Neural crest cell (in vitro differentiated cells): Measurements from ENCODE around the gene VAMP7. TPM values are rescaled to one million over a fixed set of nuclear protein-coding genes. Genes with fewer than 3 reads are reported as not detected.
"Not testable (repeated sequence)": the region's sequence is repeated elsewhere in the genome, so short reads cannot be mapped to it uniquely, and the experiment has no call there.

Experiments used
- DNase-seq: peaks from one replicate; pipeline ENCODE4 v3.0.0; 2021; ENCODE audit warnings: low read depth, mixed read lengths, low spot score
- H3K27ac Mint-ChIP-seq: one replicate; pipeline ENCODE4 v1.8.0; 2021; ENCODE audit warnings: mild to moderate bottlenecking, mixed read lengths; ENCODE audit not compliant: unreplicated experiment
- H3K27me3 Mint-ChIP-seq: 2 replicates; pipeline ENCODE4 v1.8.0; 2021; ENCODE audit warnings: low read depth, mild to moderate bottlenecking, mixed read lengths
- H3K36me3 Mint-ChIP-seq: 2 replicates; pipeline ENCODE4 v1.8.0; 2021; ENCODE audit warnings: low read depth, mild to moderate bottlenecking, mixed read lengths
- H3K4me1 Mint-ChIP-seq: 2 replicates; pipeline ENCODE4 v1.8.0; 2021; ENCODE audit warnings: mixed read lengths
- H3K4me3 Mint-ChIP-seq: one replicate; pipeline ENCODE4 v1.8.0; 2021; ENCODE audit warnings: mild to moderate bottlenecking, mixed read lengths
- H3K9me3 Mint-ChIP-seq: 2 replicates; pipeline ENCODE4 v1.8.0; 2021; ENCODE audit warnings: mixed read lengths
- total RNA-seq: library from RNA; stranded (reverse); gene quantifications from 2 replicates; pipeline ENCODE4 v1.2.1, GENCODE V29; 2021
- TF ChIP-seq, protein P1 (sequence below): fragments of 200-600 bp; sonication (generic); conservative IDR thresholded peaks from 2 replicates; pipeline ENCODE4 v1.5.0; 2021; ENCODE audit warnings: antibody characterized with exemption, mild to moderate bottlenecking

The VAMP7 gene
- total RNA-seq, 1 donor from 2014 or later: 19.0 TPM

DNA sequence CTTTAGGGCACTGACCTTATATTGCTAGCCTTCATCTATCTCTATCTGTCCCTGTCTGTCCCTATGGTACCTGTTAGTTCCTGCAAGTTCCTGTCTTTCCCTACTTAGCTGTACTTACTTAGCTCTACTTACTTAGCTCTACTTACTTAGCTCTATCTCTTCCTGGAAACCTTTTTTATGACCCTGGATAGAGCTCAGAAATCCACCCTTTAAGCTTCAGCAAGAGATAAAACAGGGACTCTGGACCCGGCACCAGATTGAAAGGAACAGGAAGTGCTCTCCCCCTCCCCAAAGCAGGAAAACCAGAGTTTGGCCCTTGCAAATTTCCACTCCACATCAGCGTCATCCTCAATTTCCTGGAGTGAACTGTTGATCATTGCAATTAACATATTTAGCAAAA lies 104.1 kb downstream of the VAMP7 start:
- H3K4me3 Mint-ChIP-seq: no peak overlapping the region
- H3K27me3 Mint-ChIP-seq: no peaks in the 10 kb centered on the region
- no peak for DNase-seq
- no peaks in the 10 kb centered on the region for H3K36me3 Mint-ChIP-seq
- TF ChIP-seq, protein P1, sequence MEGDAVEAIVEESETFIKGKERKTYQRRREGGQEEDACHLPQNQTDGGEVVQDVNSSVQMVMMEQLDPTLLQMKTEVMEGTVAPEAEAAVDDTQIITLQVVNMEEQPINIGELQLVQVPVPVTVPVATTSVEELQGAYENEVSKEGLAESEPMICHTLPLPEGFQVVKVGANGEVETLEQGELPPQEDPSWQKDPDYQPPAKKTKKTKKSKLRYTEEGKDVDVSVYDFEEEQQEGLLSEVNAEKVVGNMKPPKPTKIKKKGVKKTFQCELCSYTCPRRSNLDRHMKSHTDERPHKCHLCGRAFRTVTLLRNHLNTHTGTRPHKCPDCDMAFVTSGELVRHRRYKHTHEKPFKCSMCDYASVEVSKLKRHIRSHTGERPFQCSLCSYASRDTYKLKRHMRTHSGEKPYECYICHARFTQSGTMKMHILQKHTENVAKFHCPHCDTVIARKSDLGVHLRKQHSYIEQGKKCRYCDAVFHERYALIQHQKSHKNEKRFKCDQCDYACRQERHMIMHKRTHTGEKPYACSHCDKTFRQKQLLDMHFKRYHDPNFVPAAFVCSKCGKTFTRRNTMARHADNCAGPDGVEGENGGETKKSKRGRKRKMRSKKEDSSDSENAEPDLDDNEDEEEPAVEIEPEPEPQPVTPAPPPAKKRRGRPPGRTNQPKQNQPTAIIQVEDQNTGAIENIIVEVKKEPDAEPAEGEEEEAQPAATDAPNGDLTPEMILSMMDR: no peak
- no peak overlapping the region for H3K27ac Mint-ChIP-seq
- H3K4me1 Mint-ChIP-seq: no peaks in the 10 kb centered on the region
- H3K9me3 Mint-ChIP-seq: peaks cover 13% of the 10 kb centered on the region

DNA sequence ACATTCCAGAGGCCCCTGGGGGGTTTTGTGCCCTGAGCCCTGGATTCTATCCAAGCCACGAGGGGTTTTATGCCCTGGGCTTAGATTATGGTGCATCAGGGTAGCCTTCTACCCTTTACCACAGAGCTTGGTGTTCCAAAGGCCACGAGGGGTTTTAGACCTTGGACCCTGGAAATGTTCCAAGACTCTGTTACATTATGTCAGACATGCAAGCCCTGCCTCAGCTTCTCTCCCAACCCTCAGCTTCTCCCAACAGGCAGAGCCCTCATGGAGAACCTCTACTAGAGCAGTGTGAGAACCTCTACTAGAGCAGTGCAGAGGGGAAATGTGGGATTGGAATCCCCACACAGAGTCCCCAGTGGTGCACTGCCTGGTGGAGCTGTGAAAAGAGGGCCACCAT lies 105.8 kb downstream of the VAMP7 start:
- H3K27me3 Mint-ChIP-seq, H3K27ac Mint-ChIP-seq, H3K4me1 Mint-ChIP-seq, H3K36me3 Mint-ChIP-seq, DNase-seq, H3K4me3 Mint-ChIP-seq: not testable (repeated sequence)
- H3K9me3 Mint-ChIP-seq: peaks cover 13% of the 10 kb centered on the region

DNA sequence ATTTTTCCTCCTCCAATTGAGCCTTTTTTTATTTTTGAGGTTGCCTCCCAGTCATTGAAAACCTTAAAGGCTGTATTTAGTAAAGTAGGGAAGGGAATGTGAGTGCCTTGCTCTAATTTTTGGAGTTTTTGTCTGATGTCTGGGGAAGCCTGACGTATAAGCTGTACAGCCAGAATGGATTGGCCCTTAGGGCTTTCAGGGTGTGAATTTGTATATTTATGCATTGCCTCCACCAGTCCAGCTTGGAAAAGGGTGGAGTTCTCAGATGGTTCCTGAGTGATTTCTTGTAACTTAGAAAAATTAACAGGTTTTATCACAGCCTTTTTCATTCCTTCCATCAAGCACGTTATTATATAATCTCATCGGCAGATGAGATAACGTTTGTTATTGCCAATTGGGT lies 107.7 kb downstream of the VAMP7 start:
- Mint-ChIP-seq H3K4me1 (no peaks in the 10 kb centered on the region), H3K36me3 (no peaks in the 10 kb centered on the region), H3K4me3 (no peak overlapping the region), H3K9me3 (peaks cover 9% of the 10 kb centered on the region), H3K27ac (no peak overlapping the region), H3K27me3 (no peaks in the 10 kb centered on the region)
- TF ChIP-seq, protein P1: no peak
- DNase-seq: no peak

Other genes with a start within 250 kb of the VAMP7 start
- gene IL9R, start 116.4 kb downstream of the VAMP7 start, total RNA-seq: not detected in 2 replicates